ENCODE data around the gene CLASP1. TPM values are rescaled to one million over a fixed set of nuclear protein-coding genes. Genes with fewer than 3 reads are reported as not detected.

CLASP1 gene
- total RNA-seq, 1 experiment from 2014 or later = 45.9 TPM

DNA sequence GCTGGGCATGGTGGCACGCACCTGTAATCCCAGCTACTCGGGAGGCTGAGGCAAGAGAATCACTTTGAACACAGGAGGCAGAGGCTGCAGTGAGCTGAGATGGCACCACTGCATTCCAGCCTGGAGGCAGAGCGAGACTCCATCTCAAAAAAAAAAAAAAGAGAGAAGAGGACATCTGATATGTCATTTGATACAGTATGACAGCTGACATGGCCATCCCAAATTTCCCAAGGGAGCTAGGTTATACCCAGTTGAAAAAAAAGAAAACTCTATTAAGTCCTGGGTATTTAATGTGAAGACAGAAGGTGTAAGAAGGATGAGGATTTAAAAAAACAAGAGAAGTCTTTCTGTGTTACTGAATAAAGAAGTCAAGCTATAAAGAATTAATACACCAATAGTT, 23.3 kb downstream of the CLASP1 start:
- Histone ChIP-seq H3K18ac (ENCODE audit: insufficient read length, low read depth, low read length) (no peak overlapping the region), H4K5ac (ENCODE audit: insufficient read length, low read depth, low read length) (no peak overlapping the region), H3K14ac (ENCODE audit: insufficient read depth, low read length) (no peak overlapping the region), H3K23me2 (ENCODE audit: insufficient read length, low read depth, low read length, poor library complexity, severe bottlenecking) (no peaks in the 10 kb centered on the region), H2BK15ac (ENCODE audit: low read depth, low read length) (no peak overlapping the region), H3K56ac (ENCODE audit: insufficient read length, low read depth, low read length) (no peak overlapping the region), H3K79me1 (ENCODE audit: insufficient read depth, low read depth, low read length, poor library complexity, severe bottlenecking) (no peaks in the 10 kb centered on the region), H2AK5ac (ENCODE audit: insufficient read length, low read length) (no peak overlapping the region), H3K9ac (ENCODE audit: extremely low read depth, insufficient read length, low read length) (no peak overlapping the region), H4K20me1 (ENCODE audit: control insufficient read depth, insufficient read depth, insufficient read length) (no peaks in the 10 kb centered on the region), H3K4me1 (ENCODE audit: insufficient read depth, low read length) (no peaks in the 10 kb centered on the region), H3K4ac (ENCODE audit: low read depth, low read length) (no peak overlapping the region), H2BK5ac (ENCODE audit: insufficient read length, low read length) (no peak overlapping the region), H3K9me3 (ENCODE audit: control insufficient read depth, low read depth, low read length) (no peaks in the 10 kb centered on the region), H3K27me3 (ENCODE audit: insufficient read depth, low read length) (no peaks in the 10 kb centered on the region), H4K91ac (ENCODE audit: insufficient read length, low read depth, low read length) (no peak overlapping the region), H3K4me2 (ENCODE audit: insufficient read depth, insufficient read length, low read length) (no peak overlapping the region), H3T11ph (ENCODE audit: low read length) (no peak overlapping the region), H3K23ac (ENCODE audit: insufficient read length, low read depth, low read length) (no peak overlapping the region), H3K79me2 (ENCODE audit: insufficient read depth, low read length) (peaks cover 2% of the 10 kb centered on the region; the same call in 1 of the 2 replicates), H2BK120ac (ENCODE audit: low read depth, low read length, poor library complexity, severe bottlenecking) (no peak overlapping the region), H2AFZ (ENCODE audit: low read length) (no peak overlapping the region), H2BK12ac (ENCODE audit: insufficient read length, low read depth, low read length) (no peak overlapping the region), H4K8ac (replicated peaks; ENCODE audit: insufficient read length, low read depth, low read length) (no peak overlapping the region), H2BK20ac (ENCODE audit: low read depth, low read length, poor library complexity, severe bottlenecking) (no peak overlapping the region), H3K27ac (ENCODE audit: insufficient read length, low read depth, low read length) (no peak overlapping the region)
- Mint-ChIP-seq H3K9me3 (peaks cover 3% of the 10 kb centered on the region in 2 experiments; a peak in 3 of 5 replicates), H3K27ac (no peak overlapping the region), H3K27me3 (ENCODE audit: low read depth) (no peaks in the 10 kb centered on the region), H3K4me3 (no peak overlapping the region), H3K36me3 (ENCODE audit: insufficient read depth in 1 of 3, low read depth in 3 of 3) (peaks cover 10 to 15% (median 13%) of the 10 kb centered on the region in 3 experiments), H3K4me1 (no peaks in the 10 kb centered on the region)
- DNase-seq = no peak
- TF ChIP-seq, protein P1, sequence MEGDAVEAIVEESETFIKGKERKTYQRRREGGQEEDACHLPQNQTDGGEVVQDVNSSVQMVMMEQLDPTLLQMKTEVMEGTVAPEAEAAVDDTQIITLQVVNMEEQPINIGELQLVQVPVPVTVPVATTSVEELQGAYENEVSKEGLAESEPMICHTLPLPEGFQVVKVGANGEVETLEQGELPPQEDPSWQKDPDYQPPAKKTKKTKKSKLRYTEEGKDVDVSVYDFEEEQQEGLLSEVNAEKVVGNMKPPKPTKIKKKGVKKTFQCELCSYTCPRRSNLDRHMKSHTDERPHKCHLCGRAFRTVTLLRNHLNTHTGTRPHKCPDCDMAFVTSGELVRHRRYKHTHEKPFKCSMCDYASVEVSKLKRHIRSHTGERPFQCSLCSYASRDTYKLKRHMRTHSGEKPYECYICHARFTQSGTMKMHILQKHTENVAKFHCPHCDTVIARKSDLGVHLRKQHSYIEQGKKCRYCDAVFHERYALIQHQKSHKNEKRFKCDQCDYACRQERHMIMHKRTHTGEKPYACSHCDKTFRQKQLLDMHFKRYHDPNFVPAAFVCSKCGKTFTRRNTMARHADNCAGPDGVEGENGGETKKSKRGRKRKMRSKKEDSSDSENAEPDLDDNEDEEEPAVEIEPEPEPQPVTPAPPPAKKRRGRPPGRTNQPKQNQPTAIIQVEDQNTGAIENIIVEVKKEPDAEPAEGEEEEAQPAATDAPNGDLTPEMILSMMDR (conservative IDR thresholded peaks at IDR 0.05) = no peak
- no CpG with 5 or more reads among the region's 3 CpGs for WGBS (ENCODE audit: extremely low coverage, insufficient read length, low lambda C conversion rate)

Measured in H9 (cell line).